GM21526 (cell line): ENCODE measurements around the gene WDR73.

Experiments
- ATAC-seq: cut with Tn5 transposase; IDR thresholded peaks from one replicate; pipeline ENCODE4 v1.9.1; 2021; ENCODE audit warnings: moderate library complexity; ENCODE audit not compliant: unreplicated experiment, low FRiP score

Gene WDR73

GRCh38 chr15:84621358-84621979, 32.6 kb downstream of the WDR73 start:
- ATAC-seq: no peak

GRCh38 chr15:84620626-84621025, 33.5 kb downstream of the WDR73 start:
- ATAC-seq: no peak

- no peak for ATAC-seq
Measured at GRCh38 chr15:84616235-84616634, 37.8 kb downstream of the WDR73 start.

DNA sequence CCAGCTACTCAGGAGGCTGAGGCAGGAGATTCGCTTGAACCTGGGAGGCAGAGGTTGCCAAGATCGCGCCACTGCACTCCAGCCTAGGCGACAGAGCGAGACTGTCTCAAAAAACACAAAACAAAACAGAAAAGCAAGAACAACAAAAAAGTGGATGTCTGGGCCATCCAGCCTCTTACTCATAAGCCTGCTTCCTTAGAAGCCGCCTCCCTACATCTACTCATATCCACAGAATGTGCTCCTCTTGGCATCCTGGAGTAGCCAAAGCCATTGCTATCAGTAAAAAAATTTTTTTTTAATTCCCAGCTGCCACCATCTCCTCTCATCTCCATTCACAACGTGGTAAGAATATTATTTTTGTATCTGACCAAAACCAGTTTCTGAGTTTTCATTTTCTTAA, 42.5 kb downstream of the WDR73 start:
- no peak for ATAC-seq

- no peak for ATAC-seq
Measured at GRCh38 chr15:84609818-84610525, 44.1 kb downstream of the WDR73 start.

- no peak for ATAC-seq
Measured at GRCh38 chr15:84608707-84609284, 45.3 kb downstream of the WDR73 start.

DNA sequence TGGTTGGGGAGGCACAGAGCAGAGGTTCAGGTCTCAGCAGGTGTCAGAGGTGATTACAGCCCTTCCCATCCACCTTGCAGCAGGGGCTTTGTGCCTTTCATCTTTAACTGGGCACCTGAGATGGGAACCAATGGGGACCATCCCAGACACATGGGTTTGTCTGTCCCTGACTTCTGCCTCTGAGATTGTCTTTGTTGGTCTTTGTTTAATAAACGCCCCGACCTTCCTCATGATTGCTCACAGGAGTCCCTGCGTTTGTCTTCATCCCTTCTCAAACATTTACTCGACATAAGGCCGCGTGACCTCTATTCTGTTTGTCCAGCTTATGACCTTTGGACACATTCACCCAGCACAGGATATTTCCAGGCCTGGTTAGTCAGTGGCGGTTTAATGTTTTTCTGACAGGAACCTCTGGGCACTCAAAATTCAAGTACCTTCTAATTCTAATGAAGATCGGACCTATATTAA, 47.4 kb downstream of the WDR73 start:
- ATAC-seq: no peak

DNA sequence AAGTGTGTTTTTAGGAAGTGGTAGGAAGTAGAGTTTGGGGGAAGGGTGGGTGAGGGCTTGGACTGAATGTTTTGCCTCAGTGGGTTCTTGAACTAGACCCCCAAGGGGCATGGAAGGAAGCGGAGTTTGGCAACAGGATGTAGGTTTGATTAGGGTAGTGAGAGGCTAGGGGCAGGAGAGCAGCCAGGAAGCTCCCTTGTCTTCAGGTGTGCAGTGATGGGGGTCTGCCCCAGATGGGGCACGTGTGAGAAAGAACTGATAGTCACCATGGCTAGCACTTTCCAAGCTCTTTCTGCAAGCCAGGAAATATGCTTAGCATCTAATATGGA, 48.6 kb downstream of the WDR73 start:
- ATAC-seq: no peak

DNA sequence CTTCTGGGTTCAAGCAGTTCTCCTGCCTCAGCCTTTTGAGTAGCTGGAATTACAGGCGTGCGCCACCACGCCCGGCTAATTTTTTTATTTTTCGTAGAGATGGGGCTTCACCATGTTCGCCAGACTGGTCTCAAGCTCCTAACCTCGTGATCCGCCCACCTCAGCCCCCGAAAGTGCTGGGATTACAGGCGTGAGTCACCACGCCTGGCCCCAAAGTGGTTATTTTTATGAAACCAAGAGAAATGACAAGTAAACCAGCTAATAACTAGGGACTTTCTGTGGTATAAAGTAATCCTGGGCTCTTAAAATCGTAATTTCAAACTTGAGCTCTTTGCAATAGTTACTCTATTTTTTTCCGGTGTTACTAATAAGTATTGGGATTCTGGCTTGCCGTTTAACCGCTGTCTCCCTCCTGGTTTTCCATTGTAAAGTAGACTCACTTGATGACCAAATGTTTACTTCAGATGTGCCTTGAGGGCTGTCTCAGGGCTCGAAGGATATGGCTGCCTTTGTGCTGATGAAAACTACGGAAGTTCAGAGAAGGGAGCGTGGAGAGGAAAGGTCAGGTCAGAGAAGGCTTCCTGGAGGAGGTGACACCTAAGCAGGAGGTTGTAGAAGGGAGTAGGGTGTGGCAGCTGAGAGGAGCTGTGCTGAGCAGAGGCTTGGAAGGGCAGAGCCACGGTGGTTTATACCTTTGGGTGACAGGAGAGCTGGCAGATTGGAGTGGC, 49.1 kb downstream of the WDR73 start:
- no peak for ATAC-seq

DNA sequence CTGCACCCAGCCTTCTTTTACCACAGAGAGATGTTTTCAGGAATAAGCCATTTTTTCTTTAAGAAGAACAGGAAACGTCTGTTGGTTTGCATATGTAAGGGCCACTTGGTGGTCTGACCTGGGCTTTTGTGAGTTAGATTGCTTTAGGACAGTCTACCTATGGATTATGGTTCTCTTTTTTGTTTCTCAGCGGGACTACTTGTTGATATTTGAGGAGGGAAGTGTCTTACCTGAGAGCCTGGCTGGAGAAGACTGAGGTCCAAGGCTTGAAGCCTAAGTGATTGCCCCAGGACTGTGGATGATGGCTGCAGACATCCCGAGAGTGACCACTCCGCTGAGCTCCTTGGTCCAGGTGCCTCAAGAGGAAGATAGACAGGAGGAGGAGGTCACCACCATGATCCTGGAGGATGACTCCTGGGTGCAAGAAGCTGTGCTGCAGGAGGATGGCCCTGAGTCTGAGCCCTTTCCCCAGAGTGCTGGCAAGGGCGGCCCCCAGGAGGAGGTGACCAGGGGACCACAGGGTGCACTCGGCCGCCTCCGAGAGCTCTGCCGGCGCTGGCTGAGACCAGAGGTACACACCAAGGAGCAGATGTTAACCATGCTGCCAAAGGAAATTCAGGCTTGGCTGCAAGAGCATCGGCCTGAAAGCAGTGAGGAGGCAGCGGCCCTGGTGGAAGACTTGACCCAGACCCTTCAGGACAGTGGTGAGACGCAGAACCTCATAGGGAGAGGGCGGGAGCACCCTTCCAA, 50.3 kb downstream of the WDR73 start:
- ATAC-seq: no peak

GRCh38 chr15:84601555-84601838, 52.6 kb downstream of the WDR73 start:
- no peak for ATAC-seq

DNA sequence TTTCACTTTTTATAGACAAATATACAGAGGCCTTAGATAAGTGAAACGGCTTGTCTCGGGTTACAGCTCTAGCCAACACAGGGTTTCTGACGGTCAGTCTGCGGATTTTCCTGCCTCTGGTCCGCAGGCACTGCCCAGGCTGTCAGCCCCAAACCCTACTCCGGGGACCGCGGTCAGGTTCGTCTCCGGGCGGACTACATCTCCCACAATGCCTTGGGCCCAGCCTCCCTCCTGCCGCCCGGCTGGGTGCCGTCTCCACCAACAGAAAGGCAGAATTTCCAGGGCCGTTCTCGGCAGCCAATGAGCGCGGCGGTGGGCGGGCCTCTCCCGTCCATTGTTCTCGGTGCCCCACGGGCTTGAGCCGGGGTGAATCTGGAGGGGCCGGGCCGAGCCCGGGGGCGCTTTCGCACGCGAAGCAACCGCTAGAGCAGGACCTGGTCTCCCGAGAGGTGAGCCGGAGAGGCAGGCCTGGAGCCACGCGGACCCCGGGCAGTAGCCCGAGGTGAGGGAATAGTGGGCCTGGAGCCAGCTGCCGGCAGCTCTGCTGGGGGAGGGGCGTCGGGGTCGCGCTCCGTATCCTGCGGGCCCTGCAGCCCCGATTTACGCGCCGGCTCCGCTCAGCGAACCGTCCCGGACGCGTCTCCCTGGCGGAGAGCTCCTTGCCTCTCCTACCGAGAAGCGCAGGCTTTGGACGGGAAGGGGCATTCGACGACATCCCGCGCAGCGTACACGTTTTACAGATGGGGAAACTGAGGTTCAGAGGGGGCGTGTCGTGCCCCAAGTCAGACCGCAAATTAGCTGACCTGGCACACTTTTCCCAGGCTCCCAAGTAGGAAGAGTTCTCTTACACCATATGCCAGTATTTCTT, 53.2 kb downstream of the WDR73 start, which contains the start of gene ZSCAN2:
Gene ZSCAN2 (plus strand): TSS at position 323 of the 868 bp plus-strand sequence. CDS start 2,919 bp downstream, outside the sequence.
- peak; percentile 90 for ATAC-seq

- peak; percentile 3 for ATAC-seq
Measured at GRCh38 chr15:84600331-84600686, 53.8 kb downstream of the WDR73 start.

- no peak for ATAC-seq
Measured at GRCh38 chr15:84599906-84600305, 54.2 kb downstream of the WDR73 start.

- ATAC-seq: no peak
Measured at GRCh38 chr15:84598993-84599392, 55.1 kb downstream of the WDR73 start.

DNA sequence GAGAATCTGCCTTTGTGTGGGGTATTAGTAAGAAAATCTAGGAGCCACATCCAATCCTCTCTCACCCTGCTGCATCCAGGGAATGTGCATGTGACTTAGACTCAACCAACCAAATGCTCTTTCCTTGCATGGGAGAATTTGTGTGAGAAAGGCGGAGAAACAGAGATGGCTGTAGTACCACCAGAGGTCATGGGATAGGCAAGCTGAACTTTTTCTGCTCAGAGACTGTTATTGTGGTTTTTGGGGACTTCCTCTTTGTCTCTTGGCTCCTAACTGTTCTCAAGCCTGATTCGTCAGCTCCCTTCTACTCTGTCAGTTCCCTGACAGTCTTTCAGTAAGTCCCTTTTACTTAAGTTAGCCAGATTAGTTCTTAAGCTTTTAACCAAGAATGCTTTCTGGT, 55.8 kb downstream of the WDR73 start:
- peak; percentile 48 for ATAC-seq

DNA sequence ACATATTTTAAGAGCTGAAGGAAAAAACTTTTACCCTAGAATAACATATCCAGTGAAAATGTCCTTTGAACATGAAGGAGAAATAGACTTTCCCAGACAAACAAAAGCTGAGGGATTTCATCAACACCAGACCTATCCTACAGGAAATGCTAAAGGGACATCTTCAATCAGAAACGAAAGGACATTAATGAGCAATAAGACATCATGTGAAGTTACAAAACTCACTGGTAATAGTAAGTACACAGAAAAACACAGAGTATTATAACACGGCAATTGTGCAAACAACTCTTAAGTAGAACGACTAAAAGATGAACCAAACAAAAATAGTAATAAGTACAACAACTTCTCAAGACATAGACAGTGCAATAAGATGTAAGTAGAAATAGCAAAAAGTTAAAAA, 56.8 kb downstream of the WDR73 start:
- ATAC-seq: no peak

DNA sequence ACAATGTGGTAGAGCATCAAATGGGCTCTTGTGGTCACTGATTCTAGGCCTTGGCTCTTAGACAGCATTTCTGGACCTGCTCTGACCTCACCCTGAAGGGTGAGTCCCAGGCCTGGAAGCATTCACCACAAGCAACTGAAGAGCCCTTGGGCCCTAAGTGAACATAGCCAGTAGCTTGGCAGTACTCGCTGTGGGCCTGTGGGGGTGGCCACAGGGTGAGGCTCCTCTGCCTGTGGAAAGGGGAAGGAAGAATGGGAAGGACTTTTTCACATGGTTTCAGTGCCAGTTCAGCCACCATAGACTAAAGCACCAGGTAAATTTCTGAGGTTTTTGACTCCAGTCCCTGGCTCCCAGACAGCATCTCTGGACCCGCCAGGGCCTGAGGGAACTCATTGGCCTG, 58.4 kb downstream of the WDR73 start:
- no peak for ATAC-seq

DNA sequence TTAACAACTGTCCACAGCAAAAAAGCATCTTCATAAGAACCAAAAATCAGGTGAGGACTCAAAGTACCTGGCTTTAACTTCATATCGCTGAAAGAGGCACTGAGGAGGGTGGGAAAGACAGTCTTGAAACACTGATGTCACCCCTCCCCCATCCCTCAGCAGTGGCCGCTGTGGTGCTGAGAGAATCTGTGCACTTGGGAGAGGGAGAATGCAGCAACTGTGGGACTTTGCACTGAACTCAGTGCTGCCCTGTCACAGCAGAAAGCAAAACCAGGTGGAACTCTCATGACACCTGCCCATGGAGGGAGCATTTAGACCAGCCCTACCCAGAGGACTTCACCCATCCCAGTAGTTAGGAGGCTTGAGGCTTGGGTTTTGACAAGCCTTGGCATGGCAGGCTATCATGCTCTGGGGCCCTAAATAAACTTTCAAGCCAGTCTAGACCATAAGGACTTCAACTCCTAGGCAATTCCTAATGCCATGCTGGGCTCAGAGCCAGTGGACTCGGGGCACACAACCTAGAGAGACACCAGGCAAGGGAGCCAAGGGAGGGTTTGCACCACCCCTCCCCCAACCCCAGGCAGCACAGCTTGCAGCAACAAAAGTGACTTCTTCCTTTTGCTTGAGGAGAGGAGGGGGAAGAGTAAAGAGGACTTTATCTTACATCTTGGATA, 59.3 kb downstream of the WDR73 start:
- ATAC-seq: no peak
